Measurements from ENCODE around the gene CREB1.
A peak's percentile ranks its signal among the peaks of the same experiment; 100 is the strongest.

CREB1 gene

GRCh38 chr2:207546822-207547221 lies 17.1 kb downstream of the CREB1 start:
- DNase-seq, result no peak

DNA sequence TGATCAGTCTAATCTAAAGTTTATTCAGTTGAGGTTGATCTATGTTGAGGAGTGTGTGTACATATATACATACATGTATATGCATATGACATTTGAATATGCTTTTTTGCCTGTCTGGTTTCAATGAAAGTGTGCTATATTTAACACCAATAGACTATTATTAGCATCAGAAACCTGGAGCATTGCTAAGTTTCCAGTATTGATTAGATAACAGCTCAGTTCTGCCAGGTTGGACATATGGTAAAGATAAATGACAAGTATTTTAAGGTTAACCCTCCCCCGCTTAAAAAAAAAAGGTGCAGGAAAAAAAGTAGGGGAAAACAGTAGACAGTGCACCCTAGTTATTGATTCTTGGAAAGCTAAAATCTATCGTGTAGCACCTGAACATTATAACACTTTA lies 19.4 kb downstream of the CREB1 start:
- DNase-seq, result no peak

- DNase-seq, result no peak
Measured at GRCh38 chr2:207558079-207558491, 28.3 kb downstream of the CREB1 start.

DNA sequence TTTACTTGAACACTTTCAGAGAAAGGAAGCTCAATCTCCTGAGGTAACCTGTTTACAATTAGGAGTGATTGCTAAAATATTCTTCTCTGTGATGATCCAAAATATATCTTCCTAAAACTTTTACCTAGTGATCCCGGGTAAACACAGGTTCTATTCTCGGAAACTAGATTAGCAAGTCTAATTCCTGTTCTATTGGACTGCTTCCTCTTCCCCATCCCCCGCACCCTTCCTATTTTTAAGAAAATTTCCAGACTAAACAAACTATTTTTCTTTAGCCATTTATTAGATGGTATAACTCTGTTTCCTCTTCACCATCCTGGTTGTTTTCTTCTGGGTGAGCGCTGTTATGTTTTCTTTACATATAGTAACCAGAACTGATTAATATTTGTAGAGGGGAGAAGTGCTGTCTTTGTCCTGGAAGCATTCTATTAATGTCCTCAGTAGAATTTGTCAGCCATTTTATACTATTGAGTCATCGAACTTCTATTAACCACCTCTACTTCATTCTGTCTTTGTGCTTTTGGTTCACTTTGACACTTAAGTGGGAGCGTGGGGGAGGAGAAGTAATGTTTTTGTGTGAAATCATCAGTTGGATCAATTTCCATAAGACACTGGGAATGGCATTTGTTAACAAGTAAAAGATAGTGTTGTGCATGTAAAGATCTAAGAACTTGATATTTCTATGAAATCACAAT lies 31.8 kb downstream of the CREB1 start:
- no peak for DNase-seq

DNA sequence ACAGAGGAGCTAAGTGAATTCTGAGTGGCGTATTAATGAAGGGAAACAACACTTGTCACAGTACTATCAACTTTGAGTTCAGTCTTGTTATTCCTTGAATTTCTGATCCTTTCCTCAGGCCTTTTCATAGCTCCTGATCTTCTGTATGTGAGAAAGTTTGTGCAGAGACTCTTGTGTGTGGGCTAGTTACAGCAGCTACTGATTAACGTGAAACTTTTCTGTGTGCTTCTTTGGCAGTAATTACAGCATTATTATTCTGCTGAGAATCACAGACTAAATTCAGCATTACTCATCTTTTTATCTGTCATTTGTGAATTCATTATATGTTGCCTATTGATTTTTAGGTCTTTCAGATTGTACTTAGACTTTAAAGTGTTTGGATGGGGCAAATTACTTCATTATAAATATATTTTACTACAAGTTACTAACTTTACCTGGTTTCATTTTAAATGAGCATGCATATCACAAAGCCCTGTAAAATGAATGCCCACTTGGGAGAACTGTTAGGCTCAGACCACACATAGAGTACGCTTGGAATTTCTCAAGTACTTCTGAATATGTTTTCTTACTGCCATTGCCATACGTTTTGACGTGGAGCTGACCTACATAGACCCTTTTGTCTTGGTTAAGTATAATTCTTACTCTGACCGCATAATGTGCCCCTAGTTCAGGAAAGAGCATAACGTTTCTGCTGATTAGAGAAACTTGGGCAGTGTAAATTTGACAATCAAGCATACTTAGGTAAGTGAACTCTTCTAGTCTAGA lies 36.2 kb downstream of the CREB1 start:
- DNase-seq, result no peak

DNA sequence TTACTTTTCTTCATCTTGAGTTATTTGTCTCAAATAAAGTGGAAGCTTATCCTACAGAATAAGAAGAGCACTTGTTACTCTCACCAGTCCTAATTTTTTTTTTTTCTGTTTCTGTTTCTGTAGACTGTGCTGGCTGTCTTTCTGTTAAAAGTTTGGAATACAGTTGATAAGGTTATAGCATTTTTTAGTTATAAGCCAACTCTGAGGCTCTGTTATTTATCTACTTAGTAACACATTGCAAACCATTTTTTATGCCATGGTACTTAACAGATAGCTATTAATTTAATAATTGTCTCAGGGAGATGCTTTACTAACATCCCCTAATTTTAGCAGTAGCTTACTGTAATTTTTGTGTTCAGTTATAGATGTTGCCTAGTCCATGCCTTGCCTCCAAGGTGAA lies 37.9 kb downstream of the CREB1 start:
- DNase-seq, result no peak

- no peak for DNase-seq
Measured at GRCh38 chr2:207571370-207571769, 41.6 kb downstream of the CREB1 start.

GRCh38 chr2:207584952-207585351 lies 55.2 kb downstream of the CREB1 start:
- DNase-seq, result no peak

- no peak for DNase-seq
Measured at GRCh38 chr2:207587305-207587704, 57.5 kb downstream of the CREB1 start.

- no peak for DNase-seq
Measured at GRCh38 chr2:207589143-207589542, 59.4 kb downstream of the CREB1 start.

- DNase-seq, result no peak
Measured at GRCh38 chr2:207593277-207593676, 63.5 kb downstream of the CREB1 start.

- no peak for DNase-seq
Measured at GRCh38 chr2:207594264-207594663, 64.5 kb downstream of the CREB1 start.

DNA sequence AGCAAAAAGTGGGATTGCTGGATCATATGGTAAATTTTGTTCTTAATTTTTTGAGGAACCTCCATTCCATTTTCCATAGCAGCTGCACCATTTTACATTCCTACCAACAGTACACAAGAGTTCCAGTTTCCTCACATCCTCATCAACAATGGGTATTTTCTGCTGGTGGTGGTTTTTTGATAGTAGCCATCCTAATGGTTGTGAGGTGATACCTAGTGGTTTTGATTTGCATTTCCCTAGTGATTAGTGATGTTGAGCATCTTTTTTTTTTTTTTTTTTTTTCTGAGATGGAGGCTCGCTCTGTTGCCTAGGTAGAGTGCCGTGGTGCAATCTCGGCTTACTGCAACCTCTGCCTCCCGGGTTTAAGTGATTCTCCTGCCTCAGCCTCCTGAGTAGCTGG lies 65.0 kb downstream of the CREB1 start:
- DNase-seq, result no peak

- no peak for DNase-seq
Measured at GRCh38 chr2:207599636-207600035, 69.9 kb downstream of the CREB1 start.

- DNase-seq, result no peak
Measured at GRCh38 chr2:207600231-207600630, 70.5 kb downstream of the CREB1 start.

DNA sequence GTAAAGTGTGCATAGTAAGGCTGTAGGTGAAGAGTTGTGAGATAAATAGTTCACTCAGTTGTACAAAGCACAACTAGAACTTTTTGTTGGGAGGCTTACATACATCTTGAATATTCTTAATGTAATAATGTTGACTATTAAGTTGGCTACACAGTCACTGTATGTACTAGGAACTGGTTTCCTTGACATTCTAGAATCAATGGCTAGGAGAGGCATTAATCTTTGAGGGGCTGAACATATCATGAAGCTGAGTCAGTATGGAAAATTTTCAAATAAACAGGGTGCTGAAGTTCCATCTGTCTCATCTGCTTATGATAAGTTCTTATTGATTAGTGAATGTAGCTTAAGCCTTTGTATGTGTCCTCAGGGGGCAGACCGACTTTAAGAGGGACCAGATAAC lies 72.0 kb downstream of the CREB1 start:
- DNase-seq, result no peak

DNA sequence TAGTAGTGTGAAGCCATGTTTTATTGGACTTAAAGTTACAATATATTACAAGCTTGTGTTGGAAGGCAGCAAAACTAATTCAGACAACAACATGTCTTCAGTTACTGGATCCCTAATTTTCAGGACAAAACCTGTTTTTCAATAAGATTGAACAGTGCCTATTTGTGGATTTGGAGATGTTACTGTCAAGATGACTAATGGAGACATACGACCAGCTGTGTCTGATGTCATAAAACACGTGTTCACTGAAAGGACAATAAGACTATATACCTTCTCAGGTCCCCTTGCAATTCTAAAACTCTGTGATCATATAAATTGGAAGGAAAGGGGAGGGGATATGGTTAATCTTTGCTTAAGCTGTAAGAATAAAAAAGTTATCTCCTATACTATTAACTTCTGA lies 73.7 kb downstream of the CREB1 start:
- DNase-seq, result no peak

DNA sequence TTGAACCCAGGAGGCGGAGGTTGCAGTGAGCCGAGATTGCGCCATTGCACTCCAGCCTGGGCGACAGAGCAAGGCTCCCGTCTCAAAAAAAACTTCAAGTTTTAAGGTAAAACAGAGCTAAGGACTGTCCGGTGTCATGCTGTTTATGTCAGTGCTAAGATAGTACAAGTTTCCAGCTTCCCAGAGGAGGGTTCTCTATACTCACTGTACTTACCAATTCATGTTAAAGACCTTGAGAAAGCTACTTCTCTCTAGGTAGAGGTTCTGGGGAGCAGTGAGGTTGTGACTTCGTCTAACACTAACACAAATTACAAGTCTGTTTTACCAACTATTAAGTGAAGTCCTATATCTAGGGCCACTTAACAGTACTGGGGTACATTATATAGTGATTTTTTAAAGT lies 76.6 kb downstream of the CREB1 start:
- no peak for DNase-seq

DNA sequence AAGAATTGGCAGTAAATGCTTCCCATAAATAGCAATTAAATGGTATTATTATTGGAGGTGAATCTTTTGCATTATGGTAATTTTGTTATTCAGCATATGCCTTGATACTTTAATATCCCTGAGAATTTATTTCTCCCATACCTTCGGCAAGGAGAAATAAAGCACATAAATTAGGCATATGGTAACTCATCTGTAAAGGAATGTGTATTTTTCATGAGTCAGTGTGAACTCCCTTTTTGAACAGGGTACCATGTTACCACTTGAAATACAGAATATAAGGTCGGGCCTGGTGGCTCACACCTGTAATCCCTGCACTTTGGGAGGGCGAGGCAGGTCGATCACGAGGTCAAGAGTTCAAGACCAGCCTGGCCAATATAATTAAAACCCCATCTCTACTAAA lies 77.1 kb downstream of the CREB1 start:
- DNase-seq, result no peak

DNA sequence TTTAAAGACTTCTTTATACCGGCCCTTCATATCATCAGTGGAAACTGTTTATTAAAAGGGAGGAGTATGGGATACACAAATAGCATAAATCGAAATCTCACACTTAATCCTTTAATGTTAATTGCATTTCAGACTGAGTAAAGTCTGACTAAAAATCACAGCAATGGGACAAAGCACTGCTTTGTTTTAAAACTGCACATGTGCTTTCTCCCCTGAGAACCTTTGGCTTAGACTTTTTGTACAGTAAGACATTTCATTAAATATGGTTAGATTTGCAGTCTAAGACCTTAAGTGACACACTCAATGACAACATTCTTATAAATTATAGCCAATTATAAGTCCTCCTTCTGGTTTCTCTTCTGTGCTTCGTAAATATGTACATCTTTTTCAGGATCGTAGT lies 83.0 kb downstream of the CREB1 start:
- DNase-seq, result no peak

DNA sequence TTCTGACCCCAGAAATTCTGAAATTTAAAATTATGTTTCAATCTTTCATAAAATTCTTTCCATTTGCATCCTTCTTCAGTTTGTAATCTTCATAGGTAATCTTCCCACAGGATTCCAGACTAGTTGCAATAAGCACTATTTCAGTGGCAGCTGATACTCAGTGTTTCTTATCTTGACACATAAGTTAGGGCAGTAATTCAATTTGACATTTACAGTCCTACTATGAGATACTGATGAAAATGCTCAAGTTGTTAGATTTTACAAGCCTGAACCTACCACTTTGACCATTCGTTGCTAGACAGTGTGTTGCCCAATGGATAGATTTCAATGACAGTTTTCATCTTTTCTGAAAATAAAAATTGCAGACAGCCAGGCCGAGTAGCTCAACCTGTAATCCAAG lies 85.1 kb downstream of the CREB1 start:
- no peak for DNase-seq

DNA sequence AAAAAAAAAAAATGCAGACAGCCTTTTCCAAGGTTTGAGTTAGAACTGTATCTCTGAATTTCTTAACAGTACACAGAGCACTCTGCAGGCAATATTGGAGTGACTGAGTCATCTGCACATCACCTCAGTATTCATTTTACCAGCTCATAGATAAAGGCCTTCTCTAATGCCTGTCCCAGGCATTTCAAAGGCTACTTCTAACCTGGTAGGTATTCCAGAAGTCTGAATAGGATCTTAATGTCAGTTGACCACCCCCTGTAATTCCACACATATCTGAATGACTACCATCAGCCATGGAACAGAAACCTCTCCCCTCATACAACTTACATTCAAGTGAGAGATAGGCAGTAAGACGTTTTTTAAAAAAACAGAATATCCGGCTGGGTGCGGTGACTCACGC lies 86.4 kb downstream of the CREB1 start:
- no peak for DNase-seq

- DNase-seq, result no peak
Measured at GRCh38 chr2:207617011-207617671, 87.4 kb downstream of the CREB1 start.

DNA sequence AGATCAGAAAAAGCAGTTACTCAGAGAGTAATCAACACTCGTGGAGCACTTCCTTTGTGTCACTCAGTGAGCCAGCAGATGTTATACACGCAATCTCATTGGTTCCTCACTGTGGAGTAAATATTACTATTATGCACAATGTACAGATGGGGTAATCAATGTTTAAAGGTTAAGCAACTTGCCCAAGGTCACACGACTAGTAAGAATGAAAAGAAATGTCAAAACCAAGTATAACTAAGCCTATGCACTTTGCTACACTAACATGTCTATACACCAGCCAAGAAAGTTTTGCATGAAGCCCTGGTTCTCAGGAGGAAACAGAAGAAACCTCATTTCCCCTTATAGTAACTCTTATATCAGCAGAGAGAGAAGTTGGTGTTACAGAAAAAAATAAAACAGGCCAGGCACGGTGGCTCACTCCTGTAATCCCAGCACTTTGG lies 90.0 kb downstream of the CREB1 start:
- DNase-seq, result peak in 1 of 6 experiments; percentile 44

Data from stimulated activated naive CD4-positive, alpha-beta T cell (primary cell).